Ectodermal cell (in vitro differentiated cells): ENCODE results near the gene ZBTB48.

Experiments
- H3K27ac ChIP-seq: 2 replicates; pipeline ENCODE4 v1.7.0; 2013; ENCODE audit warnings: mild to moderate bottlenecking, low read depth, low read length; ENCODE audit not compliant: insufficient read depth, poor library complexity, severe bottlenecking
- H3K27me3 ChIP-seq: 2 replicates; pipeline ENCODE4 v1.7.0; 2013; ENCODE audit warnings: mild to moderate bottlenecking, low read length; ENCODE audit not compliant: insufficient read depth, control insufficient read depth, poor library complexity, severe bottlenecking
- H3K36me3 ChIP-seq: one replicate; pipeline ENCODE4 v1.7.0; 2013; ENCODE audit warnings: low read length; ENCODE audit not compliant: control insufficient read depth, insufficient read depth
- H3K4me1 ChIP-seq: one replicate; pipeline ENCODE4 v1.7.0; 2013; ENCODE audit warnings: low read length; ENCODE audit not compliant: control insufficient read depth, insufficient read depth
- H3K4me3 ChIP-seq: 2 replicates; pipeline ENCODE4 v1.7.0; 2013; ENCODE audit warnings: low read depth, low read length, control low read depth; ENCODE audit not compliant: insufficient read depth
- H3K9me3 ChIP-seq: 2 replicates; pipeline ENCODE4 v1.7.0; 2013; ENCODE audit warnings: mild to moderate bottlenecking, low read length, moderate library complexity; ENCODE audit not compliant: control insufficient read depth
- WGBS, 2 experiments: methylation state at CpG; one replicate each; pipeline ENCODE4 v1.1.7; 2013; ENCODE audit warnings: missing lambda C conversion rate in 2 of 2; 5-methylcytosine and 5-hydroxymethylcytosine counted together

ZBTB48 gene

GRCh38 chr1:6572653-6573383, 7.0 kb upstream of the ZBTB48 start:
- no peaks in the 10 kb centered on the region for H3K4me1 ChIP-seq
- H3K4me3 ChIP-seq = no peak overlapping the region
- no peak overlapping the region for H3K27ac ChIP-seq
- no peaks in the 10 kb centered on the region for H3K9me3 ChIP-seq
- WGBS, 2 experiments = 79 to 82% methylated on average over 12 of the region's 12 CpGs
- H3K36me3 ChIP-seq = no peaks in the 10 kb centered on the region
- no peaks in the 10 kb centered on the region for H3K27me3 ChIP-seq

- Histone ChIP-seq H3K27ac (no peak overlapping the region), H3K4me3 (no peak overlapping the region), H3K4me1 (peaks cover 3% of the 10 kb centered on the region), H3K9me3 (no peaks in the 10 kb centered on the region), H3K36me3 (no peaks in the 10 kb centered on the region), H3K27me3 (no peaks in the 10 kb centered on the region)
- 75 to 78% methylated on average over 8 of the region's 8 CpGs for WGBS, 2 experiments
These were observed 5.7 kb upstream of the ZBTB48 start for GRCh38 chr1:6574025-6574620.

- Histone ChIP-seq H3K27me3 (no peaks in the 10 kb centered on the region), H3K4me3 (no peak overlapping the region), H3K4me1 (peaks cover 8% of the 10 kb centered on the region), H3K9me3 (no peaks in the 10 kb centered on the region), H3K36me3 (no peaks in the 10 kb centered on the region), H3K27ac (no peak overlapping the region)
- WGBS, 2 experiments = 90 to 92% methylated on average over 14 of the region's 14 CpGs
These were observed 5.0 kb upstream of the ZBTB48 start for GRCh38 chr1:6574818-6575217.

- H3K4me3 ChIP-seq = no peak overlapping the region
- H3K9me3 ChIP-seq = no peaks in the 10 kb centered on the region
- H3K4me1 ChIP-seq = peaks cover 17% of the 10 kb centered on the region
- H3K36me3 ChIP-seq = no peaks in the 10 kb centered on the region
- no peaks in the 10 kb centered on the region for H3K27me3 ChIP-seq
- H3K27ac ChIP-seq = no peak overlapping the region
- 86 to 87% methylated on average over 6 of the region's 6 CpGs for WGBS, 2 experiments
These were observed 1.8 kb upstream of the ZBTB48 start for GRCh38 chr1:6577831-6578525.

- H3K9me3 ChIP-seq = no peaks in the 10 kb centered on the region
- no peaks in the 10 kb centered on the region for H3K36me3 ChIP-seq
- H3K4me3 ChIP-seq = peak overlapping the region; percentile 96
- H3K27me3 ChIP-seq = no peaks in the 10 kb centered on the region
- 92 to 93% methylated on average over 14 of the region's 14 CpGs for WGBS, 2 experiments
- H3K27ac ChIP-seq = no peak overlapping the region
- H3K4me1 ChIP-seq = peaks cover 17% of the 10 kb centered on the region
These were observed 995 bp upstream of the ZBTB48 start for GRCh38 chr1:6578624-6579373.

GRCh38 chr1:6580119-6580592, 362 bp downstream of the ZBTB48 start:
- WGBS, 2 experiments = 2 to 3% methylated on average over 30 of the region's 30 CpGs

GRCh38 chr1:6580593-6581409, 1.0 kb downstream of the ZBTB48 start:
- H3K27ac ChIP-seq = no peak overlapping the region

More at GRCh38 chr1:6580119-6580592, 362 bp downstream of the ZBTB48 start:
- H3K4me1 ChIP-seq = peaks cover 17% of the 10 kb centered on the region
- H3K4me3 ChIP-seq = peak overlapping the region; percentile 96
- no peaks in the 10 kb centered on the region for H3K9me3 ChIP-seq
- H3K36me3 ChIP-seq = no peaks in the 10 kb centered on the region
- H3K27me3 ChIP-seq = no peaks in the 10 kb centered on the region
- no peak overlapping the region for H3K27ac ChIP-seq

GRCh38 chr1:6581561-6582305, 1.9 kb downstream of the ZBTB48 start:
- Histone ChIP-seq H3K27me3 (no peaks in the 10 kb centered on the region), H3K27ac (no peak overlapping the region), H3K9me3 (no peaks in the 10 kb centered on the region), H3K36me3 (no peaks in the 10 kb centered on the region), H3K4me3 (no peak overlapping the region), H3K4me1 (peaks cover 17% of the 10 kb centered on the region)
- 94% methylated on average over 10 of the region's 10 CpGs for WGBS, 2 experiments

More at GRCh38 chr1:6580593-6581409, 1.0 kb downstream of the ZBTB48 start:
- Histone ChIP-seq H3K4me3 (peak overlapping the region; percentile 96), H3K4me1 (peaks cover 17% of the 10 kb centered on the region), H3K36me3 (no peaks in the 10 kb centered on the region), H3K27me3 (no peaks in the 10 kb centered on the region), H3K9me3 (no peaks in the 10 kb centered on the region)
- 52 to 57% methylated on average over 19 of the region's 19 CpGs for WGBS, 2 experiments

GRCh38 chr1:6582370-6582769, 2.6 kb downstream of the ZBTB48 start:
- WGBS, 2 experiments = 92 to 97% methylated on average over 1 of the region's 1 CpG
- Histone ChIP-seq H3K27ac (no peak overlapping the region), H3K9me3 (no peaks in the 10 kb centered on the region), H3K4me1 (peaks cover 17% of the 10 kb centered on the region), H3K36me3 (peaks cover 3% of the 10 kb centered on the region), H3K4me3 (no peak overlapping the region), H3K27me3 (no peaks in the 10 kb centered on the region)
